Fibroblast of mammary gland (primary cell): ENCODE measurements around the gene COL4A5.

ENCODE experiments used
- DNase-seq: peaks from one replicate; pipeline ENCODE4 v3.0.0-alpha.2; 2010; ENCODE audit warnings: low read depth
- H3K4me3 ChIP-seq: 2 replicates; pipeline ENCODE4 v1.5.1; 2011; ENCODE audit warnings: low read depth, mild to moderate bottlenecking, low read length, moderate library complexity; ENCODE audit not compliant: control insufficient read depth
- CTCF ChIP-seq: conservative IDR thresholded peaks from 2 replicates; pipeline ENCODE4 v1.5.1; 2011; ENCODE audit warnings: low read depth, low read length, inconsistent platforms; ENCODE audit not compliant: control insufficient read depth, insufficient read depth

COL4A5 gene

GRCh38 chrX:108671526-108671925 is 231.9 kb downstream of the COL4A5 start:
- DNase-seq, result no peak
- no peak for TF ChIP-seq CTCF
- H3K4me3 ChIP-seq, result no peak overlapping the region

GRCh38 chrX:108696690-108697089 is 257.1 kb downstream of the COL4A5 start:
- no peak overlapping the region for H3K4me3 ChIP-seq
- no peak for TF ChIP-seq CTCF
- DNase-seq, result peak; percentile 18

- peak; percentile 49 for TF ChIP-seq CTCF
- H3K4me3 ChIP-seq, result no peak overlapping the region
- peak; percentile 41 for DNase-seq
Measured at GRCh38 chrX:108699368-108699767, 259.7 kb downstream of the COL4A5 start.

- no peak overlapping the region for H3K4me3 ChIP-seq
- no peak for DNase-seq
- TF ChIP-seq CTCF, result no peak
Measured at GRCh38 chrX:108701633-108702032, 262.0 kb downstream of the COL4A5 start.

GRCh38 chrX:108702530-108702929 is 262.9 kb downstream of the COL4A5 start:
- no peak overlapping the region for H3K4me3 ChIP-seq
- TF ChIP-seq CTCF, result no peak
- DNase-seq, result no peak

- DNase-seq, result no peak
- no peak overlapping the region for H3K4me3 ChIP-seq
- TF ChIP-seq CTCF, result no peak
Measured at GRCh38 chrX:108704839-108705238, 265.2 kb downstream of the COL4A5 start.

GRCh38 chrX:108712886-108713285 is 273.2 kb downstream of the COL4A5 start:
- no peak for TF ChIP-seq CTCF

More at GRCh38 chrX:108712886-108713285, 273.2 kb downstream of the COL4A5 start:
- no peak overlapping the region for H3K4me3 ChIP-seq
- no peak for DNase-seq
